ENCODE data around the gene CHPF. TPM values are rescaled to one million over a fixed set of nuclear protein-coding genes. Genes with fewer than 3 reads are reported as not detected.

The CHPF gene
- total RNA-seq, 1 experiment from 2014 or later: 26.4 TPM

GRCh38 chr2:219553168-219553417, 9.5 kb upstream of the CHPF start:
- Histone ChIP-seq H3K9me3 (no peaks in the 10 kb centered on the region), H3K27me3 (replicated peaks; ENCODE audit: control insufficient read depth, insufficient read depth, low read length) (no peaks in the 10 kb centered on the region), H3K36me3 (ENCODE audit: control insufficient read depth, insufficient read depth, low read length) (no peaks in the 10 kb centered on the region; the same call in 1 of the 2 replicates), H3K4me3 (ENCODE audit: low read depth, low read length) (peak overlapping the region; percentile 87), H3K4me1 (peaks cover 4% of the 10 kb centered on the region)
- ChIA-PET CTCF (interaction anchor here (0.7 to 2.0 kb wide), 5 partner anchors 8 to 136 kb away, joined by 3 to 9 read pairs (median 7); partner anchors contain the start of genes CHPF, STK11IP and TMEM198), POLR2A (interaction anchor here (0.9 to 1.0 kb wide), 2 partner anchors 9 to 18 kb away, joined by 3 to 4 read pairs; partner anchors contain the start of gene OBSL1)
- peaks cover 5% of the 10 kb centered on the region for H3K36me3 Mint-ChIP-seq (ENCODE audit: insufficient read depth, unreplicated experiment)
- no peak overlapping the region for H3K27ac Mint-ChIP-seq (ENCODE audit: unreplicated experiment)
- H3K4me1 Mint-ChIP-seq (ENCODE audit: low read depth, unreplicated experiment): no peaks in the 10 kb centered on the region
- no peak for DNase-seq
- no peak for TF ChIP-seq CTCF (IDR thresholded peaks at IDR 0.05; ENCODE audit: insufficient read depth in 1 of 2, low read depth in 1 of 2, low read length in 1 of 2, severe bottlenecking in 1 of 2, unreplicated experiment in 1 of 2)
- peak overlapping the region; percentile 79 for H3K4me3 Mint-ChIP-seq (ENCODE audit: unreplicated experiment)
- H3K9me3 Mint-ChIP-seq (ENCODE audit: unreplicated experiment): no peaks in the 10 kb centered on the region
- intact Hi-C loops (cut with micrococcal nuclease; ENCODE audit: unreplicated experiment): no loop called here
- no peaks in the 10 kb centered on the region for H3K27me3 Mint-ChIP-seq (ENCODE audit: insufficient read depth, unreplicated experiment)
- BruUV-seq (replicated peaks): no TSS peak

DNA sequence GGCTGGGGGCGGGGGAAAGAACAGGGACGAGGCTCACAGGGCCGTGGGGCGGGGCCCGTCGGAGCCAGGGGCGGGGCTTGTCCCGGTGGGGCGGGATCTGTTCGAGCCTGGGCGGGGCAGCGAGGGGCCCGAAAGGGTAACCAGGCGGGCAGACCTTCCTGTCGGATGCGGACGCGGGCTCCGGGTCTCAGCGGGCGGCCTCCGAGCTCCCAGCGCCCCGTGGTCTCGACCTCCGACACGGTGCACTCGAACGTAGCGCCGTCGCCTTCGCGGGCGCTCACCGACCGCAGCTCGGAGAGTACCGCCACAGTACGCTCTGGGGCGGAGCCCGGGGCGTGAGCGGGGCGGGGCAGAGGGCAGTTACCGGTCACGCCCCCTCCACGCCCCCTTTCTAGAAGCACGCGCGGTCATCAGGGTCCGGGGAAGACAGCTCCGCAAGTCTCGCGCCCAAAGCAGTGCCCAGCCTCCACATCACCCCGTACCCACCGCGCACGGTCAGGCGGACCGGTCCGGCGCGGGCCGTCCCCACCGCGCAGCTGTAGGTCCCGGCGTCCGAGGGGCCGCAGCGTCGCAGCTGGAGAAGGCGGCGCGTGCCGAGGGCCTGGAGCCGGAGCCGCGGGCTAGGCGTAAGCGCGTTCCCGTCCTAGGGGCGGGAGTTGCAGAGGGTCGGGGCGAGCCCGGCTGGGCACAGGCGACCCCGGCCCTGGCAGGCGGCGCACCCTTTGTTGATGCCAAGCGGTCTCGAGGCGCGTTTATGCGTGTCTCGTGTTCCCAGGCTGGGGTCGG, 9.0 kb upstream of the CHPF start:
- ChIA-PET CTCF (interaction anchor here (0.6 to 2.0 kb wide), 6 partner anchors 9 to 137 kb away, joined by 3 to 9 read pairs (median 4); partner anchors contain the start of genes CHPF, STK11IP and TMEM198), POLR2A (interaction anchor here (0.7 to 1.0 kb wide), 4 partner anchors 9 to 137 kb away, joined by 3 to 9 read pairs (median 4); partner anchors contain the start of gene OBSL1)
- peak; percentile 88 to 93 for DNase-seq
- Mint-ChIP-seq H3K36me3 (ENCODE audit: insufficient read depth, unreplicated experiment) (peaks cover 5% of the 10 kb centered on the region), H3K4me3 (ENCODE audit: unreplicated experiment) (peak overlapping the region; percentile 79), H3K27ac (ENCODE audit: unreplicated experiment) (peak overlapping the region; percentile 35), H3K9me3 (ENCODE audit: unreplicated experiment) (no peaks in the 10 kb centered on the region), H3K4me1 (ENCODE audit: low read depth, unreplicated experiment) (no peaks in the 10 kb centered on the region), H3K27me3 (ENCODE audit: insufficient read depth, unreplicated experiment) (no peaks in the 10 kb centered on the region)
- no TSS peak for BruUV-seq (replicated peaks)
- TF ChIP-seq CTCF (IDR thresholded peaks at IDR 0.05; ENCODE audit: insufficient read depth in 1 of 2, low read depth in 1 of 2, low read length in 1 of 2, severe bottlenecking in 1 of 2, unreplicated experiment in 1 of 2): no peak
- intact Hi-C loops (cut with micrococcal nuclease; ENCODE audit: unreplicated experiment): loop anchor here (1.0 kb wide), 2 partner anchors 9 to 90 kb away; partner anchors contain the start of gene CHPF
- Histone ChIP-seq H3K9me3 (no peaks in the 10 kb centered on the region), H3K4me1 (peaks cover 4% of the 10 kb centered on the region), H3K36me3 (ENCODE audit: control insufficient read depth, insufficient read depth, low read length) (no peaks in the 10 kb centered on the region; the same call in 1 of the 2 replicates), H3K4me3 (ENCODE audit: low read depth, low read length) (peak overlapping the region; percentile 87), H3K27me3 (replicated peaks; ENCODE audit: control insufficient read depth, insufficient read depth, low read length) (no peaks in the 10 kb centered on the region)

GRCh38 chr2:219551441-219552381, 8.1 kb upstream of the CHPF start:
- Histone ChIP-seq H3K27me3 (replicated peaks; ENCODE audit: control insufficient read depth, insufficient read depth, low read length) (no peaks in the 10 kb centered on the region), H3K4me3 (ENCODE audit: low read depth, low read length) (peak overlapping the region; percentile 87), H3K36me3 (ENCODE audit: control insufficient read depth, insufficient read depth, low read length) (no peaks in the 10 kb centered on the region; the same call in 1 of the 2 replicates), H3K9me3 (no peaks in the 10 kb centered on the region), H3K4me1 (peaks cover 4% of the 10 kb centered on the region)
- TF ChIP-seq CTCF (IDR thresholded peaks at IDR 0.05; ENCODE audit: insufficient read depth in 1 of 2, low read depth in 1 of 2, low read length in 1 of 2, severe bottlenecking in 1 of 2, unreplicated experiment in 1 of 2): no peak
- POLR2A ChIA-PET: interaction anchor here (0.7 to 1.0 kb wide), 3 partner anchors 10 to 138 kb away, joined by 3 to 9 read pairs (median 3); no protein-coding TSS in a partner anchor
- intact Hi-C loops (cut with micrococcal nuclease; ENCODE audit: unreplicated experiment): loop anchor here (1.0 kb wide), 2 partner anchors 8 to 91 kb away; partner anchors contain the start of gene CHPF
- H3K4me1 Mint-ChIP-seq (ENCODE audit: low read depth, unreplicated experiment): no peaks in the 10 kb centered on the region
- no peaks in the 10 kb centered on the region for H3K27me3 Mint-ChIP-seq (ENCODE audit: insufficient read depth, unreplicated experiment)
- CTCF ChIA-PET: interaction anchor here (0.6 to 2.0 kb wide), 5 partner anchors 8 to 138 kb away, joined by 3 to 9 read pairs (median 5); partner anchors contain the start of genes CHPF and TMEM198
- H3K27ac Mint-ChIP-seq (ENCODE audit: unreplicated experiment): peak overlapping the region; percentile 35
- no peak for DNase-seq
- H3K9me3 Mint-ChIP-seq (ENCODE audit: unreplicated experiment): no peaks in the 10 kb centered on the region
- peaks cover 5% of the 10 kb centered on the region for H3K36me3 Mint-ChIP-seq (ENCODE audit: insufficient read depth, unreplicated experiment)
- no TSS peak for BruUV-seq (replicated peaks)
- H3K4me3 Mint-ChIP-seq (ENCODE audit: unreplicated experiment): peak overlapping the region; percentile 79

Data from Caco-2 (cell line).